Gastroesophageal sphincter (tissue), 3 donors: ENCODE results near the gene HEATR5B.

Source experiments
- CTCF ChIP-seq, 4 experiments: fragments of 200-600 bp in 2 of 4; fragments of 450-650 bp in 2 of 4; sonication (generic) in 1 of 4; IDR thresholded peaks; one replicate each; pipeline ENCODE4 v1.5.1; 2017 to 2019; ENCODE audit warnings: antibody characterized with exemption in 4 of 4, mild to moderate bottlenecking in 2 of 4, moderate library complexity in 2 of 4
- EP300 ChIP-seq: sonication (generic); formaldehyde crosslinking; IDR thresholded peaks from one replicate; pipeline ENCODE4 v1.6.1; 2017; ENCODE audit warnings: antibody characterized with exemption, mild to moderate bottlenecking
- POLR2A ChIP-seq, 2 donors: fragments of 450-650 bp; IDR thresholded peaks; one replicate each; pipeline ENCODE4 v1.6.1; 2017; ENCODE audit warnings: antibody characterized with exemption in 2 of 2, mild to moderate bottlenecking in 2 of 2, moderate library complexity in 1 of 2

GRCh38 chr2:37104178-37104577 lies 20.0 kb upstream of the HEATR5B start:
- TF ChIP-seq CTCF (IDR thresholded peaks at IDR 0.05) (no peak), POLR2A (IDR thresholded peaks at IDR 0.05) (no peak), EP300 (no peak)
